Loucy (cell line): ENCODE measurements around the gene WFDC5.

Experiments used
- CTCF ChIP-seq: fragments of 200-600 bp; sonication (generic); conservative IDR thresholded peaks from 2 replicates; pipeline ENCODE4 v1.5.1; 2014; ENCODE audit warnings: mild to moderate bottlenecking, antibody characterized with exemption, low read length
- EZH2phosphoT487 ChIP-seq: fragments of 200-600 bp; IDR thresholded peaks from 2 replicates; pipeline ENCODE4 v1.6.1; 2018; ENCODE audit warnings: antibody characterized with exemption, mild to moderate bottlenecking, moderate library complexity, borderline replicate concordance

- TF ChIP-seq EZH2phosphoT487 (no peak), CTCF (no peak)
Observed at GRCh38 chr20:45119556-45120266, 4.7 kb upstream of the WFDC5 start.
